OCI-LY1 (cell line): ENCODE results near the gene AP3D1.

Experiments used
- CTCF ChIP-seq: fragments of 200-600 bp; sonication (generic), shearing (Covaris generic); IDR thresholded peaks from 2 replicates; pipeline ENCODE4 v1.5.1; 2017; ENCODE audit warnings: mild to moderate bottlenecking, antibody characterized with exemption, low read length, moderate library complexity, mixed read lengths
- EZH2 ChIP-seq: fragments of 200-600 bp; sonication (generic), shearing (Covaris generic); IDR thresholded peaks from 2 replicates; pipeline ENCODE4 v1.8.0; 2017; ENCODE audit warnings: borderline replicate concordance, mixed run types, mild to moderate bottlenecking, antibody characterized with exemption, low read length, moderate library complexity, mixed read lengths

GRCh38 chr19:2064788-2065524 lies 86.4 kb downstream of the AP3D1 start:
- TF ChIP-seq EZH2: no peak
- no peak for TF ChIP-seq CTCF
